Liver (tissue), 3 donors: ENCODE data around the gene HNMT.

Experiments used
- ATF3 ChIP-seq: IDR thresholded peaks from 2 replicates; pipeline ENCODE4 v1.6.1; 2016; ENCODE audit warnings: antibody characterized with exemption
- CTCF ChIP-seq: fragments of 150-350 bp; IDR thresholded peaks from 2 replicates; pipeline ENCODE4 v1.5.1; 2017; ENCODE audit warnings: improper control_type of control experiment, low read depth, low read length; ENCODE audit not compliant: missing input control
- EGR1 ChIP-seq, 2 donors: IDR thresholded peaks; 2 replicates each; pipeline ENCODE4 v1.6.1; 2016 to 2018; ENCODE audit warnings: antibody characterized with exemption in 2 of 2, low read depth in 2 of 2
- RXRA ChIP-seq, 2 donors: IDR thresholded peaks; 2 replicates each; pipeline ENCODE4 v1.6.1; 2017 to 2018; ENCODE audit warnings: antibody characterized with exemption in 2 of 2, mild to moderate bottlenecking in 1 of 2
- SP1 ChIP-seq: IDR thresholded peaks from 2 replicates; pipeline ENCODE4 v1.6.1; 2018; ENCODE audit warnings: antibody characterized with exemption, mild to moderate bottlenecking
- donor health status: healthy.
- donor health status: healthy.

GRCh38 chr2:137961602-137962001, 2.7 kb upstream of the HNMT start:
- no peak for TF ChIP-seq CTCF
- no peak for TF ChIP-seq ATF3
- no peak for TF ChIP-seq SP1
- TF ChIP-seq RXRA (IDR thresholded peaks at IDR 0.05), result no peak
- no peak for TF ChIP-seq EGR1 (IDR thresholded peaks at IDR 0.05; ENCODE audit: low read depth in 2 of 2)
